ENCODE measurements around the gene ATG9A. TPM values are rescaled to one million over a fixed set of nuclear protein-coding genes. Genes with fewer than 3 reads are reported as not detected.

Gene ATG9A
- total RNA-seq, 2 donors from 2014 or later, result 21.0 to 27.7 TPM

DNA sequence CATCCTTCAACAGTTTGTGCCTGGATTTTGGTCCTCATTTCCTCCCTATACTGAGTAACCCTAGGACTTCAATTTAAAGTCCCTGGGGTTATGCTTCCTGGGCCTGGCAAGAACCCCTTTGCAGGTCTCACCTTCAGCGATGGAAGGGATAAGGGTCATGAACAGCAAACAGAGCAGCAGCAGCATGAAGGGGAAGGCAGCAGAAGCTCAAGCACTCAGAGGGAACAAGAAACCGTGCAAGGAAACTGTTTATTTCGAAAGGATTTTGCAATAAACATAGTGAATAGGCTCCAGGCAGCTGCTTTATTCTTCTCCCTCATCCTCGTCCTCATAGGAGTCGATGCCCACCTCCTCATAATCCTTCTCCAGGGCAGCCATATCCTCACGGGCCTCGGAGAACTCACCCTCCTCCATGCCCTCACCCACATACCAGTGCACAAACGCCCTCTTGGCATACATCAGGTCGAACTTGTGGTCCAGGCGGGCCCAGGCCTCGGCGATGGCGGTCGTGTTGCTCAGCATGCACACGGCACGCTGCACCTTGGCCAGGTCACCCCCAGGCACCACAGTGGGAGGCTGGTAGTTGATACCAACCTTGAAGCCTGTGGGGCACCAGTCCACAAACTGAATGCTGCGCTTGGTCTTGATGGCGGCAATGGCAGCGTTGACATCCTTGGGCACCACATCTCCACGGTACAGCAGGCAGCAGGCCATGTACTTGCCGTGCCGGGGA, 20.8 kb upstream of the ATG9A start:
- no peak for TF ChIP-seq POLR2A (IDR thresholded peaks at IDR 0.05)
- TF ChIP-seq, protein P1, sequence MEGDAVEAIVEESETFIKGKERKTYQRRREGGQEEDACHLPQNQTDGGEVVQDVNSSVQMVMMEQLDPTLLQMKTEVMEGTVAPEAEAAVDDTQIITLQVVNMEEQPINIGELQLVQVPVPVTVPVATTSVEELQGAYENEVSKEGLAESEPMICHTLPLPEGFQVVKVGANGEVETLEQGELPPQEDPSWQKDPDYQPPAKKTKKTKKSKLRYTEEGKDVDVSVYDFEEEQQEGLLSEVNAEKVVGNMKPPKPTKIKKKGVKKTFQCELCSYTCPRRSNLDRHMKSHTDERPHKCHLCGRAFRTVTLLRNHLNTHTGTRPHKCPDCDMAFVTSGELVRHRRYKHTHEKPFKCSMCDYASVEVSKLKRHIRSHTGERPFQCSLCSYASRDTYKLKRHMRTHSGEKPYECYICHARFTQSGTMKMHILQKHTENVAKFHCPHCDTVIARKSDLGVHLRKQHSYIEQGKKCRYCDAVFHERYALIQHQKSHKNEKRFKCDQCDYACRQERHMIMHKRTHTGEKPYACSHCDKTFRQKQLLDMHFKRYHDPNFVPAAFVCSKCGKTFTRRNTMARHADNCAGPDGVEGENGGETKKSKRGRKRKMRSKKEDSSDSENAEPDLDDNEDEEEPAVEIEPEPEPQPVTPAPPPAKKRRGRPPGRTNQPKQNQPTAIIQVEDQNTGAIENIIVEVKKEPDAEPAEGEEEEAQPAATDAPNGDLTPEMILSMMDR (IDR thresholded peaks at IDR 0.05), result no peak
- Histone ChIP-seq H3K36me3 (replicated peaks in 1 of 2; ENCODE audit: insufficient read depth in 1 of 2, low read depth in 2 of 2) (peaks cover 0 to 2% of the 10 kb centered on the region in 2 donors), H3K9me3 (no peaks in the 10 kb centered on the region), H3K27me3 (no peaks in the 10 kb centered on the region), H3K4me1 (peaks cover 87% of the 10 kb centered on the region), H3K4me3 (no peak overlapping the region), H3K27ac (peak overlapping the region; percentile 80 to 96 (median 94))
- ATAC-seq, result no peak
- WGBS, 2 donors, result 77 to 80% methylated on average over 20 to 22 of the region's 22 CpGs
- DNase-seq, result no peak
- intact Hi-C loops (cut with DNase I), result no loop called here

DNA sequence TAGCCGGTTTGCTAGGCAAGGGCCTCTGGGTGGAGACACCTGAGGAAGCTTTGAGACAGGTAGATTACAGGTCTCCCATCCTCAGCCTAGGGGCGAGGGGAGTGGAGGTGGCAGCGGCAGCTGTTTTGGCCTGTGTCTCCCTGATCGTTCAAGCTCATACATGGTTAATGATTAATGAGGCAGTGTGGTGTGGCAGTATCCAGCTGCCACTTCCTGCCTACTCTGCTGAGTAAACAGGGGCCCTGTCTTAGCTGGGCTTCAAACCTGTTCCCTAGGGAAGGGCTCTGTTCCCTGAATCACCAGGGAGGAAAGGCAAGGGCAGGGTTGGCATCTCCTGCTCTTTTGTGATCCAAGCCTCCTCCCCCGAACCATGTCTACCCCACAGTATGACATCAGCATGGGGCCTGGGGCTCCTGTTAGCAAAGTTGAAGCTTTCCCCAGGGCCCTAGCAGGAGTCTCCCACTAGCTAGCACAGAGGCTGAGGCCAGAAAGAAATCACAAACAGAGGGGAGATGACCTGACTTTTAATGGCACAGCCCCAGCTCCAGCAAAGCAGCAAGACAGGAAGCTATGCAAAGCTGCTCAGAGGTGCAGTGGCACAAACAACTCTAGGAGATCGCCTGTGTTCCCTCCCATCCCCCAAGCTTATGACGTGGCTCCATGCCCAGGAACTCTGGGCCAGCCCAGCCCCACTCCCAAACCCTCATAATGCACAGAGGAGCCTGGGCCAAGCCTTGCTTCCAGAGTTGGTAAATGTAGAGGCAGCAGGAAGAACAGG, 20.0 kb upstream of the ATG9A start:
- TF ChIP-seq, protein P1 (IDR thresholded peaks at IDR 0.05), result peak in 1 of 7 experiments; percentile 6
- TF ChIP-seq POLR2A (IDR thresholded peaks at IDR 0.05), result peak; percentile 31 to 65 (median 61)
- Histone ChIP-seq H3K27me3 (no peaks in the 10 kb centered on the region), H3K27ac (peak overlapping the region; percentile 80 to 96 (median 94)), H3K36me3 (replicated peaks in 1 of 2; ENCODE audit: insufficient read depth in 1 of 2, low read depth in 2 of 2) (peaks cover 0 to 2% of the 10 kb centered on the region in 2 donors), H3K9me3 (no peaks in the 10 kb centered on the region), H3K4me1 (peaks cover 87% of the 10 kb centered on the region), H3K4me3 (no peak overlapping the region)
- peak; percentile 74 for ATAC-seq
- DNase-seq, result peak; percentile 86 to 93 (median 90)
- 2 to 9% methylated on average over 5 to 7 of the region's 7 CpGs for WGBS, 2 donors
- intact Hi-C loops (cut with DNase I), result no loop called here

DNA sequence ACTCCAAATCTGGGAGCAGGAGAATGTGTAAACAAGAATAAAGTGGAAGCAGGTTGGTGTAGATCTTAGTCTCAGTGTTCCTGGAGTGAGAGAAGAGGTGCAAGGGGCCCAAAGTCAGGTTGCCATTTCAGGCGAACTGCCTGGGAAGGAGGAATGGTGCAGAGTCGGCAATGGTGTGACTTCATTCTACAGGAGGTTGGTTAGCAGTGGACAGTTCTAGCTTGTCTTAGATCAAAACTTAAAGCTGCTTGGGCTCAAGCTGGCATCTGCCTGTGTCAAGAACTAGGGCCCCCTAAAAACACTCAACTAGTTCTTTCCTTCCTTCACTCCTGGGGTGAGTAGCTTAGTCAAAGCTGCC, 19.4 kb upstream of the ATG9A start:
- peak overlapping the region; percentile 80 to 96 (median 94) for H3K27ac ChIP-seq
- peaks cover 87% of the 10 kb centered on the region for H3K4me1 ChIP-seq
- H3K4me3 ChIP-seq, result no peak overlapping the region
- H3K27me3 ChIP-seq, result no peaks in the 10 kb centered on the region
- H3K36me3 ChIP-seq (replicated peaks in 1 of 2; ENCODE audit: insufficient read depth in 1 of 2, low read depth in 2 of 2), result peaks cover 0 to 2% of the 10 kb centered on the region in 2 donors
- no peaks in the 10 kb centered on the region for H3K9me3 ChIP-seq
- DNase-seq (no peak), ATAC-seq (no peak)
- TF ChIP-seq, protein P1 (IDR thresholded peaks at IDR 0.05), result no peak
- no peak for TF ChIP-seq POLR2A (IDR thresholded peaks at IDR 0.05)
- intact Hi-C loops (cut with DNase I), result no loop called here
- whole genome bisulfite sequencing, 2 donors, result 65 to 83% methylated on average over 2 of the region's 2 CpGs

DNA sequence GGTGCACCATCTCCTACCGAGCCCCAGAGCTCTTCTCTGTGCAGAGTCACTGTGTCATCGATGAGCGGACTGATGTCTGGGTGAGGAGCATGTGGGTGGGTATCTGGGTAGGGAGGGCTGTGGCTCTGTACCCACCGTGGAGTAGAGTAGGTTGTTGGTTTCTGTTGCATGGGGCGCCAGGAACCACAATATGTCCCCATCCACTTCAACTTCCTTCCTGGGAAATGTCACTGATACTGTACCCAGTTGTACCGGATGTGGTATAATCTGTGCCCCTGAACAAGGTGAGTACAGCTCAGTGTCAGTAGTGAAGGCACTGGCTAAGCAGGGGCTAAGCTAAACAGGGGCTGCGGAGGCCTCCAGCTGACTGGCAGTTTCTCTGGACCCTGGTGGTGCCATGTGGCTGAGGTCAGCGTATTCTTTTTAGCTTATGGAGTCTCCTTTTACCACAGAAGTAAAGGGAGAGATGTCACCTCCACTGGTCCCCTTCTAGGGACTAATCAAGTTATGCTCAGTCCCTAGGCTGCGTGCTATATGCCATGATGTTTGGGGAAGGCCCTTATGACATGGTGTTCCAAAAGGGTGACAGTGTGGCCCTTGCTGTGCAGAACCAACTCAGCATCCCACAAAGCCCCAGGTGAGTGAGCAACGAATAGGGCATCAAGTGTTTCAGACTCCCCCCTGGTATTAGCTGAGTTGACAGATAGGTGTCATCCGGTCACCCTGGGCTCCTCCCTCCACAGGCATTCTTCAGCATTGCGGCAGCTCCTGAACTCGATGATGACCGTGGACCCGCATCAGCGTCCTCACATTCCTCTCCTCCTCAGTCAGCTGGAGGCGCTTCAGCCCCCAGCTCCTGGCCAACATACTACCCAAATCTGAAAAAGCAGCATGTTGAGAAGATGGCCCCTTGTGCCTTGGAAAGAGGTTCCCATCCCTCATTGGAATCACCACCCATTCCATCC, 18.5 kb upstream of the ATG9A start:
- intact Hi-C loops (cut with DNase I), result no loop called here
- no peak overlapping the region for H3K4me3 ChIP-seq
- no peak for ATAC-seq

More for the DNA sequence above, 18.5 kb upstream of the ATG9A start:
- Histone ChIP-seq H3K36me3 (replicated peaks in 1 of 2; ENCODE audit: insufficient read depth in 1 of 2, low read depth in 2 of 2) (peaks cover 0 to 2% of the 10 kb centered on the region in 2 donors), H3K9me3 (no peaks in the 10 kb centered on the region), H3K27me3 (no peaks in the 10 kb centered on the region), H3K4me1 (peaks cover 80% of the 10 kb centered on the region), H3K27ac (peak overlapping the region; percentile 80 to 96 (median 94))
- TF ChIP-seq, protein P1 (IDR thresholded peaks at IDR 0.05), result no peak
- TF ChIP-seq POLR2A (IDR thresholded peaks at IDR 0.05), result no peak
- peak in 1 of 4 donors; percentile 32 for DNase-seq
- WGBS, 2 donors, result 85 to 89% methylated on average over 12 to 17 of the region's 17 CpGs

Measured in body of pancreas (tissue), 4 donors.